T-helper 2 cell treated with Interferon-gamma antibody and Interleukin-4, amounts not matched to agents 5 μg/mL and 100 μg/mL, for 36 hours (primary cell): ENCODE data around the gene LAMB4.
"Not testable (repeated sequence)": the region's sequence is repeated elsewhere in the genome, so short reads cannot be mapped to it uniquely, and the experiment has no call there.

ENCODE experiments used
- DNase-seq: peaks from one replicate; pipeline ENCODE4 v3.0.0; 2021; ENCODE audit warnings: low spot score
- H3K27ac Mint-ChIP-seq: one replicate; pipeline ENCODE4 v1.8.0; 2021; ENCODE audit warnings: mild to moderate bottlenecking, mixed read lengths
- H3K27me3 Mint-ChIP-seq: one replicate; pipeline ENCODE4 v1.8.0; 2021; ENCODE audit warnings: low read depth, mixed read lengths
- H3K36me3 Mint-ChIP-seq: one replicate; pipeline ENCODE4 v1.8.0; 2021; ENCODE audit warnings: low read depth, mixed read lengths
- H3K4me1 Mint-ChIP-seq: one replicate; pipeline ENCODE4 v1.8.0; 2021; ENCODE audit warnings: low read depth, mixed read lengths
- H3K4me3 Mint-ChIP-seq: one replicate; pipeline ENCODE4 v1.8.0; 2022; ENCODE audit warnings: mild to moderate bottlenecking, moderate library complexity, mixed read lengths
- H3K9me3 Mint-ChIP-seq: one replicate; pipeline ENCODE4 v1.8.0; 2021; ENCODE audit warnings: mixed read lengths

The LAMB4 gene

DNA sequence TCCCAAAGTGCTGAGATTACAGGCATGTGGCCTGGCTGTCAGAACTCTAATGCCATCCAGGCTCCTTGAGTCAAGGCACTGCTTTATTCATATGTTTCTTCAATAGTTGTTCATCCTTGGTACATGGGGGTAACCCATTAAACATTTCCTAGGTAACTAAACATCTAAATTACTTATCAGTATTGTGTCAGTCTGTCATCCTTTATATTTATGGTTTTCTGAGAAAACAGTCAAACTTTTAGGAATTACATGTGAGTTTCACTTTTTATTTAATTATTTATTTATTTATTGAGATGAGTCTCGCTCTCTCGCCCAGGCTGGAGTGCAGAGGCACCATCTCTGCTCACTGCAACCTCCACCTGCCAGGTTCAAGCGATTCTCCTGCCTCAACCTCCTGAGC lies 81.7 kb downstream of the LAMB4 start:
- no peak overlapping the region for H3K4me3 Mint-ChIP-seq
- H3K36me3 Mint-ChIP-seq = no peaks in the 10 kb centered on the region
- no peaks in the 10 kb centered on the region for H3K9me3 Mint-ChIP-seq
- H3K27me3 Mint-ChIP-seq = peaks cover 29% of the 10 kb centered on the region
- no peaks in the 10 kb centered on the region for H3K4me1 Mint-ChIP-seq
- no peak overlapping the region for H3K27ac Mint-ChIP-seq
- DNase-seq = no peak

DNA sequence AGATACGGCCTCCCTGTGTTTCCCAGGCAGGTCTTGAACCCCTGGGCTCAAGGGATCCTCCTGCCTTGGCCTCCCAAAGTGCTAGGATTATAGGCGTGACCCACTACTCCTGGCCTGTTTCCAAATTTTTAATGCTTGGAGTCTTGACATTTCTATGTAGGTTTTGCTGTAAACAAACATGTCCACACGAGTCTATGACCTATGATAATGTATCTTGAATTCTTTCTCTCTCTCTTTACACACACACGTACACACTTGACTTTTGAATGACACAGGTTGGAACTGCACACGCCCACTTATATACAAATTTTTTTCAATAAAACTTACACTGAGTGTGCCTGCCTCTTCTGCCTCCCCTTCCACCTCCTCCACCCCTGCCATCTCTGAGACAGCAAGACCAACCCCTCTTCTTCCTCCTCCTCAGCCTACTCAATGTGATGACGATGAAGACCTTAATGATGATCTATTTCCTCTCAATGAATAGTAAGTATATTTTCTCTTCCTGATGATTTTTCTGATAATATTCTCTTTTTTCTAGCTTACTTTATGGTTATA lies 83.1 kb downstream of the LAMB4 start:
- Mint-ChIP-seq H3K27me3 (peaks cover 26% of the 10 kb centered on the region), H3K4me3 (no peak overlapping the region), H3K9me3 (no peaks in the 10 kb centered on the region), H3K36me3 (no peaks in the 10 kb centered on the region), H3K27ac (no peak overlapping the region), H3K4me1 (no peaks in the 10 kb centered on the region)
- no peak for DNase-seq

GRCh38 chr7:108045669-108046068 lies 84.5 kb downstream of the LAMB4 start:
- Mint-ChIP-seq H3K9me3 (no peaks in the 10 kb centered on the region), H3K4me3 (no peak overlapping the region), H3K27me3 (peaks cover 29% of the 10 kb centered on the region), H3K36me3 (no peaks in the 10 kb centered on the region), H3K27ac (no peak overlapping the region), H3K4me1 (no peaks in the 10 kb centered on the region)
- DNase-seq = no peak

DNA sequence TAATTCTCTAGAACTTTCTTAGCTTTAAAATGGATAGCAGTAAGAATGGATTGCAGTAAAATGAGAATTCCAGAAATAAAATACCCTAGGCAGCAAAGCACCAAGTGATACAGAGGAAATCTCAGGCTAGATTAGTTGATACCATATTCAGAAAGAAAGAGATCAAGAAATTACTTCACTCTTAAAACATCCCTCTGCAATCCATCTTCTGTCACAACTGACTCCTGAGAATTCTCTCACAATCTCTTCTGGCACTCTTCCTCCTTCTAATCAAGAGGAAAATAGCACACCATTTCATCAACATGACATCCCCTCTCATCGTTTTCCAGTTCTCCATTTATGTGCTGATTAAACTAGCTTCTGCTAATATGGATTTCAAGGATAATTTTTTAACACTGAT lies 85.0 kb downstream of the LAMB4 start:
- no peak for DNase-seq
- Mint-ChIP-seq H3K4me1 (no peaks in the 10 kb centered on the region), H3K36me3 (no peaks in the 10 kb centered on the region), H3K27me3 (peaks cover 31% of the 10 kb centered on the region), H3K4me3 (no peak overlapping the region), H3K9me3 (no peaks in the 10 kb centered on the region), H3K27ac (no peak overlapping the region)

GRCh38 chr7:108044345-108044744 lies 85.8 kb downstream of the LAMB4 start:
- peaks cover 31% of the 10 kb centered on the region for H3K27me3 Mint-ChIP-seq
- DNase-seq = no peak
- no peaks in the 10 kb centered on the region for H3K4me1 Mint-ChIP-seq
- no peaks in the 10 kb centered on the region for H3K36me3 Mint-ChIP-seq
- H3K4me3 Mint-ChIP-seq = no peak overlapping the region
- H3K27ac Mint-ChIP-seq = no peak overlapping the region
- no peaks in the 10 kb centered on the region for H3K9me3 Mint-ChIP-seq

DNA sequence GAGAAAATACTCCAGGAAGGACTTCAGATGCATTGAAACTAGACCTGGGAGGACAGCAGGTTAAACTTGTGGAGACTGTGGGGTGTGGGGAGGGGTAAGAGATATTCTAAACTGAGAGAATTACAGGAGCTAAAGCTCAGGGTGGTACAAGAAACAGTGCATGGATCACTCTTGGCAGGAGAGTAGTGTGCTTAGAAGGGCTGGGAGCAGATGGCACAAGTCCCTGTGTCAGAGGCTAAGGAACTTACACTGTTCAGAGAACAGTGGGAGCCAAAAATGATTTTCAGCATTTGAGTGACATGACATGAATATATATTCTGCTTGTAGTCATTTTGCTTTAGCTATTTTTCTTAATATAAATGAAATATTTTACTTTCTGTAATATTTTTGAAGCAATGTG lies 91.2 kb downstream of the LAMB4 start:
- H3K36me3 Mint-ChIP-seq = no peaks in the 10 kb centered on the region
- no peaks in the 10 kb centered on the region for H3K4me1 Mint-ChIP-seq
- no peak overlapping the region for H3K4me3 Mint-ChIP-seq
- no peak for DNase-seq
- H3K27ac Mint-ChIP-seq = no peak overlapping the region
- no peaks in the 10 kb centered on the region for H3K9me3 Mint-ChIP-seq
- H3K27me3 Mint-ChIP-seq = peaks cover 22% of the 10 kb centered on the region

DNA sequence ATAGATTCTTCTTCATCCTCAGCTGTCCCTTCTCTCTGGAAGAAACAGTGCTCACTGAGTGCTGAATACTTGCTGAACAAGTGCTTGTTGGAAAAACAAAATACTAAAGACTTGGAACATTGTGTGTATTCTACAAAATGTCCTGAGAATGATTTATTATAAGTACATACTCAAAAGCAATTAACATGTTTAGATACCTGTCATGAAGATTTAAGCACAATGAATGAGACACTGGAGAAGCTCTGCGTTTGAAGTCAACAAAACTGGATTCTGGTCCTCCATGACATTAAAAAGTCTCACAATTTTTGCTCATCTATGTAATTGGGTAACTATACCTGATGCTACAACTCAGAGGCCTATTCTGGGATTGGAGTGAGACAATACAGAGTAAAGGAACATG lies 92.4 kb downstream of the LAMB4 start:
- no peak overlapping the region for H3K4me3 Mint-ChIP-seq

GRCh38 chr7:108037140-108037539 lies 93.0 kb downstream of the LAMB4 start:
- Mint-ChIP-seq H3K27me3 (peaks cover 21% of the 10 kb centered on the region), H3K4me3 (no peak overlapping the region), H3K36me3 (no peaks in the 10 kb centered on the region), H3K4me1 (no peaks in the 10 kb centered on the region), H3K9me3 (no peaks in the 10 kb centered on the region), H3K27ac (no peak overlapping the region)
- no peak for DNase-seq

More for the DNA sequence above, 92.4 kb downstream of the LAMB4 start:
- Mint-ChIP-seq H3K9me3 (no peaks in the 10 kb centered on the region), H3K4me1 (no peaks in the 10 kb centered on the region), H3K27me3 (peaks cover 24% of the 10 kb centered on the region), H3K36me3 (no peaks in the 10 kb centered on the region), H3K27ac (no peak overlapping the region)
- no peak for DNase-seq

- DNase-seq = no peak
- Mint-ChIP-seq H3K36me3 (no peaks in the 10 kb centered on the region), H3K27me3 (peaks cover 10% of the 10 kb centered on the region), H3K9me3 (no peaks in the 10 kb centered on the region), H3K27ac (no peak overlapping the region), H3K4me1 (no peaks in the 10 kb centered on the region), H3K4me3 (no peak overlapping the region)
These were observed 95.6 kb downstream of the LAMB4 start for GRCh38 chr7:108034586-108034985.

GRCh38 chr7:108033776-108034497 lies 96.2 kb downstream of the LAMB4 start:
- H3K4me3 Mint-ChIP-seq = no peak overlapping the region

GRCh38 chr7:108033309-108033708 lies 96.9 kb downstream of the LAMB4 start:
- not testable (repeated sequence) for H3K4me3 Mint-ChIP-seq, H3K27me3 Mint-ChIP-seq, H3K4me1 Mint-ChIP-seq, DNase-seq, H3K9me3 Mint-ChIP-seq, H3K27ac Mint-ChIP-seq, H3K36me3 Mint-ChIP-seq

More at GRCh38 chr7:108033776-108034497, 96.2 kb downstream of the LAMB4 start:
- DNase-seq = no peak
- H3K36me3 Mint-ChIP-seq = no peaks in the 10 kb centered on the region
- peaks cover 10% of the 10 kb centered on the region for H3K27me3 Mint-ChIP-seq
- H3K9me3 Mint-ChIP-seq = no peaks in the 10 kb centered on the region
- no peaks in the 10 kb centered on the region for H3K4me1 Mint-ChIP-seq
- no peak overlapping the region for H3K27ac Mint-ChIP-seq

DNA sequence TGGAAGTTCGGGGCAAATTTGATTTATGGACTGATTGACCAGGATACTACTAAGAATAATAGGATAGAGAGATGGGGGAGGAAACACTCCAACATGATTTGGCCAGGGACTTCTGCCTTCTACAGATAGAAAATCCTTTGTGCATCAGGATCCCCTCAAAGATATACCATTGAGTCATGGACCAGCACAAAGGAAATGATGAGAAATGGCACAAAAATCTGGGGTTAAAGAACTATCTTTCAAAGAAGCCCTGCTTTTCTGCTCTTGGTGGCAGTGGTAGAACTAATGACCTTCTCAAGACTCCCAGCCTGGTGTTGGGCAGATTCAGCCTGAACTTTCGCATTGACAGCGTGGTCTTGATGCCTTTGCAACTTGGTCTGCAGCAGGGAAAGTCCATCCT lies 99.6 kb downstream of the LAMB4 start:
- no peaks in the 10 kb centered on the region for H3K36me3 Mint-ChIP-seq

GRCh38 chr7:108029034-108029433 lies 101.1 kb downstream of the LAMB4 start:
- no peak overlapping the region for H3K4me3 Mint-ChIP-seq
- H3K9me3 Mint-ChIP-seq = no peaks in the 10 kb centered on the region
- H3K36me3 Mint-ChIP-seq = no peaks in the 10 kb centered on the region
- peaks cover 18% of the 10 kb centered on the region for H3K27me3 Mint-ChIP-seq
- H3K27ac Mint-ChIP-seq = no peak overlapping the region
- no peak for DNase-seq
- no peaks in the 10 kb centered on the region for H3K4me1 Mint-ChIP-seq

More for the DNA sequence above, 99.6 kb downstream of the LAMB4 start:
- H3K4me1 Mint-ChIP-seq = no peaks in the 10 kb centered on the region
- H3K27me3 Mint-ChIP-seq = peaks cover 11% of the 10 kb centered on the region
- no peak for DNase-seq
- H3K4me3 Mint-ChIP-seq = no peak overlapping the region
- no peak overlapping the region for H3K27ac Mint-ChIP-seq
- no peaks in the 10 kb centered on the region for H3K9me3 Mint-ChIP-seq

DNA sequence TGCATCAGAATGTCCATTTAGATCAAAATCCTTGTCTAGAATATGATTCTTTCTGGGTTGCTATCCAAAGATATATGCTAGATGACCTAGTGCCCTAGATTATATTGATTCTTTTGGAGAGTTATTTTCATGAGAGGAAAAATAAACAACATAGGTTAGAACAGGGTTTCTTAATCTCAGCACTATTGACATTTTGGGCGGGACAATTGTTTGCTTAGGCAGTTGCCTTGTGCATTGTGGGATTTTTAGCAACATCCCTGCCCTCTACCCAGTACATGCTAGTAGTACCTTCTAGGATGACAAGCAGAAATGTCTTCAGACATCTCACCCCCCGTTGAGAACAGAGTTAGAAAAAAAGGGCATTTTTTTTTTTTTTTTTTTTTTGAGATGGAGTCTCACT lies 102.0 kb downstream of the LAMB4 start:
- Mint-ChIP-seq H3K27ac (no peak overlapping the region), H3K36me3 (no peaks in the 10 kb centered on the region), H3K4me1 (no peaks in the 10 kb centered on the region), H3K4me3 (no peak overlapping the region), H3K9me3 (no peaks in the 10 kb centered on the region), H3K27me3 (peaks cover 15% of the 10 kb centered on the region)
- no peak for DNase-seq

DNA sequence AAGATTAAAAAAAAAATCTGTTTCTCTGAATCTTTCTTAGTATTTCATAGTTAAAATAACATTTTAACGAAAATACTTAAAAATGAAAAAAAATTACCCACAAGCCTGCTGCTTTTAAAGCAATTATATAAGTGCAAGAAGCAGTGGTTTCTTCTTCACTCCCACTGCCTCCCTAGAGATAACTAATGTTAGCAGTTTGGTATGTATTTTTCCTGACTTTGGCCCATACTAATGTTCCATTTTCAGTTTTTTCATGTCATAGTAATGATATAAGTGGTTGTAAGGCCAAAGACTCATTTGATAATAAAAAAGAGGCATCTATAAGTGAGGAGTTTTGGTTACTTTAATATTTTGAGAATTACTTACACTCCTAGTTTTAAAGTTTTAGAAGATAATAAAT lies 102.9 kb downstream of the LAMB4 start:
- Mint-ChIP-seq H3K36me3 (no peaks in the 10 kb centered on the region), H3K9me3 (no peaks in the 10 kb centered on the region), H3K4me3 (no peak overlapping the region), H3K4me1 (no peaks in the 10 kb centered on the region), H3K27ac (no peak overlapping the region), H3K27me3 (peaks cover 16% of the 10 kb centered on the region)
- no peak for DNase-seq
